Islet precursor cell (in vitro differentiated cells): ENCODE measurements around the gene PLA2G4B.
A peak's percentile ranks its signal among the peaks of the same experiment; 100 is the strongest.
"Not testable (repeated sequence)": the region's sequence is repeated elsewhere in the genome, so short reads cannot be mapped to it uniquely, and the experiment has no call there.

Source experiments
- DNase-seq: peaks from one replicate; pipeline ENCODE4 v3.0.0-alpha.2; 2018

The PLA2G4B gene

DNA sequence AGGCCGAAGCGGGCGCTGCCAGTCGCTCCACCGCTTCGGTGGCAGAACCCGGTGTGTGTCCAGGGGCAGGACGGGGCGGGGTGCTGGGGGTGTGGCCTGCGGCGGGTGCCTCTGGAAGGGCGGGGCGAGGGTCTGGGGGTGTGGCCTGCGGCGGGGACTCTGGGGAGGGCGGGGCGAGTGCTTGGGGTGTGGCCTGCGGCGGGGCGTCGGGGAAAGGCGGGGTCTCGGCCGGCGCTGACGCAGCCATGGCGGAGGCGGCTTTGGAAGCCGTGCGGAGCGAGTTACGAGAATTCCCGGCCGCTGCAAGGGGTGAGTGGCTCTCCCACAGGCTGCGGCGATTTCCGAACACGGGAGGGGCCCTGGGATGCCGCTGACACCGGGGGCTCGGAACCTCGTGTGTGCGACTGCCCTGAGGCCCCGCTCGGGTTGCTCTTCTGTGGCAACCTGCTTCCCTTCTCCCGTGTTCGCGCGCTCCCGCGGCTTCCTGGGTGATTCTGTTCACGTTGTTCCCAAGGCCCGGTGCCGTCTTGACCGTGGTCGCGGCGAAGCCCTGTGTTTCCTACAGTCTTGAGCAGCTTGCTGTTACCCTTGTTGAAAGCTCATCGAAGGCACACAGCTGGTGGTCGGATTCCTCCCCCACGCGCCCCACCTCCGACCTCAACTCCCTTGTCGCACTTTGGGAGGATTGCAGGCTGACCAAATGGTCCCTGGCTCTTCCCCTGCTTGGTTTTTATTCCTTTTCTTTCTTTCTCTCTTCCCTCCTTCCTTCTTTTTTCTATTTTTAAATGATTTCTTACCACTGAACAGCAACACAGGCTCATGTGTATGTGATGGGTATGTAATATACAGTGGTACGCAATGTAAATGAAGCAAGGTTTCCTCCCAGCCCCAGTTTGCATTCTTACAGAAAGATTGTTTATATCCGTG is 10.5 kb upstream of the PLA2G4B start, which contains the start of gene JMJD7:
TSS of gene JMJD7 (plus strand) at position 213 of the 927 bp plus-strand sequence. CDS start at position 246, 33 bp downstream.
- DNase-seq, result peak; percentile 96

DNA sequence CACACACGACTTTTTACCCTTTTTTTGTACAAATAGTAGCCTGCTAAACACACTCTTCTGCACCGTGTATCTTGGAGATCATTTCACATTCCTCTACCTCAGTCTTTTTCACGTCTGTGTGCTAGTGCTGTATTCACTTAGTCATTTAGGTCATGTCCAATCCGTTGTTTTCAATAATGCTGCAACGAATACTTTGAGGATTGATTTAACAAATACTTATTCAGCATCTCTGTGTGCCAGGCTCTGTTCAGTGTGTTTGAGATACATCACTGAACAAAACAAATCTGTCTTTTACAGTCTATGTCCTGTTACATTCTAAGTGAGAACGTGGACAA is 9.9 kb upstream of the PLA2G4B start:
- no peak for DNase-seq

GRCh38 chr15:41829959-41830646 is 8.5 kb upstream of the PLA2G4B start:
- DNase-seq, result no peak

DNA sequence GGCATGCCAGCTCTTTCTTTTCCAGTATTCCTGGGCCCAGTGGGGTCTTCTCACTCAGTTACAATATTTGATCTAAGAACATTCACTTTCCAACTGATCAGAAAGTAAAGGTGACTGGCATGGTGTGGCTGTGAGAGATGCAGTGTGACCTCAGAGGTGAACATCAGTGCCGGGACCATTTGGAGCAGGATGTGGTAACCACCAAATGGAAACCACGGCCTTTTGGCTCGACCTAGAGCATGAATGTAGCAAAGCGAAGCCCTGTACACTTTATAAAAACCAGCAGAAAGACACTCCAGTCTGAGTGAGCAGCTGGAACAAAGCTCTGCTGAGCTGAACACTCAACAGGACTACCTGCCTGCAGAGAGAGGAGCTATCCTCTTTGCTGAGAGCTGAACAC is 7.4 kb upstream of the PLA2G4B start:
- not testable (repeated sequence) for DNase-seq

DNA sequence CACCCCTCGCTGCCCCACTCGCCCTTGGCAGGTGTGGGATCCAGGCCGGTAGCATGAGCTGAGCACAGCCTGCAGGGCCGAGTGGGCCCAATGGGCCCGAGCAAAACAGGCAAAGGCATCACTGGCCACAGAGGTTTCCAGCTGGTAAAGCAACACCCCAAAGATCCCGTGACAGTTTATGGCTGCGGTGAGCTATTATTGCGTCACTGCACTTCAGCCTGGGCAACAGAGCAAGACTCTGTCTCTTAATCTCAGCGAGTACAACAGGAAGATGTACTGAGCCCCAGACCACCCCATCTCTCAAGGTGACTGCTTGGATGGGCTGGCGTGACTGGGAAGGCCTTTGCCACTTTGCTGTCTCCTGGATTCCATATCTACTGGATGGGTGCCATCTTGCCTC is 6.4 kb upstream of the PLA2G4B start:
- DNase-seq, result no peak

DNA sequence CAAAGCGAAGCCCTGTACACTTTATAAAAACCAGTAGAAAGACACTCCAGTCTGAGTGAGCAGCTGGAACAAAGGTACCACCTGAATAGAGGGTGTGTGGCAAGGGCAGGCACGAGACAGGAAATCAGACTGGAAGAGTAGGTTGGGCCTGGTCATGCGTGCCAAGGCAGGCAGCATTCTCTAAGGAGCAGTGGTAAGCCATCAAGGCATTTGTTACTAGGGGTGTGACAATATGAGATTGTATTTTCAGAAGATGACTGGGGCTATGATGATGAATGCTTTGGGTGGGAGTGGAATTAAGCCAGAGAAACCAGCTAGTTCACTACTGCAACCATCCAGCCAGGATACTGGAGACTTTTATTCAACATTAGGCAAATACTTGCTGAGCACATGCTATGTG is 5.8 kb upstream of the PLA2G4B start:
- no peak for DNase-seq

GRCh38 chr15:41834096-41834495 is 4.6 kb upstream of the PLA2G4B start:
- DNase-seq, result no peak

DNA sequence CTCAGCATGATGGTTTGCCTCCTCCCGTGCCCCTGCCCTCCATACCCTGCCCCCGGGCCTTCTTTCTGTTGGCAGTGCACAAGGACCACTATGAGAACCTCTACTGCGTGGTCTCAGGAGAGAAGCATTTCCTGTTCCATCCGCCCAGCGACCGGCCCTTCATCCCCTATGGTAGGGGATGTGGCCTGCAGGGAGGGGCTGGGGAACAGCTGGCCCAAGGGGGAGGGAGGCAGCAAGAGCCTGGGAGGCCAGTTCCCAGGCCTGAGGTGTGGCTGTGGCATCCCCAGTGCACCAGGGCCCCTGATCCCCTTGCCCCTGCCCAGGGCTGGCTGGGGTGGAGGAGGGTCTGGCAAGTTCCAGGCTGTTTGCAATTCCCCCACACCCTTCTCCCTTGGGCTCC is 2.6 kb upstream of the PLA2G4B start:
- DNase-seq, result no peak

DNA sequence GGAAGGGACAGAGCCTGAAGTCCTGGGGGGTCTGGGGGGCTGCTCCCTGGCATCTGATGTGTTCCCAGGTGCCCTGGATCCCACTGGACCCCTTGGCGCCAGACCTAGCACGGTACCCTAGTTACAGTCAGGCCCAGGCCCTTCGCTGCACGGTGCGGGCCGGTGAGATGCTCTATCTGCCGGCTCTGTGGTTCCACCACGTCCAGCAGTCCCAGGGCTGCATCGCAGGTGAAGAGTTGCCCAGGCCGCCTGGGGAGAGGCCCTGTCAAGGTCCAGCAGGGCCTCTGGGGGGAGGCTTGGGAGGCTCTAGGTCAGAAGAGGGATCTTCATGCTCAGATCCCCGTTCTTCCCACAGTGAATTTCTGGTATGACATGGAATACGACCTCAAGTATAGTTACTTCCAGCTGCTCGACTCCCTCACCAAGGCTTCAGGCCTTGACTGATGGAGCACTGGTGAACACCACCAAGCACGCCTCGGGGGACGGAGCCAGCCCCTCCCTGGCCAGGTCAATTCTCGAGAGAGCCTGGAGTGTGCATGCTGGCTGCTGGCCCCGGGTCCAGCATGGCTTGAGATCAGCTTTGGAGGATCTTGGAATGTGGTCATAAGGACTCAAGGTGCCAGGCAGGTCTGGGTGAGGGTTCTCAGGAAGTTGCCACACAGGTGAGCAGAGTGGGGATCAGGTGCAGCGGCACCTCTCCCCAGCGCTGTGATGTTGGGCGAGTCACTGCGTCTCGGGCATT is 1.8 kb upstream of the PLA2G4B start:
- no peak for DNase-seq

GRCh38 chr15:41839781-41840491 is 1.3 kb downstream of the PLA2G4B start:
- no peak for DNase-seq

GRCh38 chr15:41840673-41841072 is 2.0 kb downstream of the PLA2G4B start:
- DNase-seq, result no peak

DNA sequence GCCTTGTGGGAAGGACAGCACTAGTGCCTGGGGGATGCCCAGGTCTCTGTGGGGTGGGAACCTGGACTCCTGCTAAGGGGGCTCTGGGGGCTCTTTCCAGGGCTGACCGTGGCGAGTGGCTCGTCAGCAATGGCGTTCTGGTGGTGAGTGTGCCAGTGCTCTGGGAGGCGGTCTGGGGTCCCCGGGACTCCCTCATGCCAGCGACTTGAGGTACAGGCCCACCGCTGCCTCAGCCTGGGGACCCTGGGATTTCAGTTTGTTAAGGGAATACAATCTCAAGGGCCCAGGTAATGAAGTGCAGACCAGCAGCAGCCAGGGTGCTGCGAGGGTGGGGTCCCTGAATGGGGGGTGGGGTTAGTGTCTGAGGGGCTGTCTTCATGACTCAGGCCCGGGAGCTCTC is 2.5 kb downstream of the PLA2G4B start:
- DNase-seq, result no peak

DNA sequence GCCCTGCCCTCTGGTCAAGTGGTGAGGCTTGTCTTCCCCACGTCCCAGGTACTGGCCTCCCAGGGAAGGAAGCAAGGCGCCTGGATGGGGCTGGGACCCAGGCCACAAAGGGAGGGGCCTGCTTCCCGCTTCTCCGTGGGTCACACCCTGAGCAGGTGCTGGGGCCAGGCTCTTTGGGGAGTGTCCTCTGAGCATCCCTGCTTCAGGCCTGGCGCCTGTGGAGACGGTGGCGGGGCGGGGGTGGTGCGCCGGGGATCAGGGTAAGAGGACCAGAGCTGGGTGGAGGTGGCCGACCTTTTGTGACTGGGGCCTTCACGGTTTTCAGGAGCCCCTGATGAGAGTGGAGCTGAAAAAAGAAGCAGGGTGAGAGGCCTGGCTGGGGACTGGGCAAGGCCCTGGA is 3.6 kb downstream of the PLA2G4B start:
- DNase-seq, result no peak

DNA sequence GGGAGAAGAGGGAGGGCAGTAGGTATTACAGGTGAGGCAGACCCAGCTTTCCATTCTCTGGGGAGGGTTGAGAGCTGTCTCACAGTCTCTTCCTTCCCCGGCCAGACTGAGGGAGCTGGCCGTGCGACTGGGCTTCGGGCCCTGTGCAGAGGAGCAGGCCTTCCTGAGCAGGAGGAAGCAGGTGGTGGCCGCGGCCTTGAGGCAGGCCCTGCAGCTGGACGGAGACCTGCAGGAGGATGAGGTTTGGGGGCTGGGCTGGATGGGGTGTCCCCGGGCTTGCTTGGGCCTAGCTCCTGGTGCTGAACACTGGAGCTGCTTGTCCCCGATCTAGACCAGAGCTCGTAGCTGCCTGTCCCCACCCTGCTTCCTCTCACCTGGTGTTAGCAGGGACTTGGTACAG is 4.9 kb downstream of the PLA2G4B start:
- DNase-seq, result no peak

DNA sequence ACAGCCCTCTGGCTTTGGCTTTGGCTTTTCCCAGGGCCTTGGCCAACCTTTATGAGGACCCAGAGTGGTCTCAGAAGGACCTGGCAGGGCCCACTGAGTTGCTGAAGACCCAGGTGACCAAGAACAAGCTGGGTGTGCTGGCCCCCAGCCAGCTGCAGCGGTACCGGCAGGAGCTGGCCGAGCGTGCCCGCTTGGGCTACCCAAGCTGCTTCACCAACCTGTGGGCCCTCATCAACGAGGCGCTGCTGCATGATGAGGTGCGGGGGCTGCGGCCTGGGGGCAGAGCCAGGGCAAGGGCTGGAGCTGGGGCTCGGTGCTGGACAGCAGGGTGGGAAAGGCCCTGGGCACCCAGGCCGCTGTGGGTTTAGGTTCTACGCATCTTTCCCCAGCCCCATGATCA is 6.2 kb downstream of the PLA2G4B start:
- DNase-seq, result no peak

- no peak for DNase-seq
Measured at GRCh38 chr15:41847206-41847605, 8.6 kb downstream of the PLA2G4B start.

DNA sequence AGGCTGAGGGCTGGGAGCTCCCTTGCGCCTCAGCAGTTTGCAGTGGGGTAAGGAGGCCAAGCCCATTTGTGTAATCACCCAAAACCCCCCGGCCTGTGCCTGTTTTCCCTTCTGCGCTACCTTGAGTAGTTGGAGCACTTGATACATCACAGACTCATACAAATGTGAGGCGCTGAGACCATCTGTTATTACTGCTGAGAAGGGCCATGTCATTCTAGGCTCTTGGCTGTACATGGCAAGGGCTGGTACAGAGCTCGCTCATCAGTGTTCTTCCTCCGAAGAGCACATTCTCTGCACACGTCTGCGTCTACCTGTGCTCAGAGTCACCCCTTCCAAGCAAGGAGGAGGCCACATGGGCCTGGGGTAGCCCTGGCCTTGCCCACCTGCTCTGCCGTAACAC is 9.3 kb downstream of the PLA2G4B start:
- no peak for DNase-seq

DNA sequence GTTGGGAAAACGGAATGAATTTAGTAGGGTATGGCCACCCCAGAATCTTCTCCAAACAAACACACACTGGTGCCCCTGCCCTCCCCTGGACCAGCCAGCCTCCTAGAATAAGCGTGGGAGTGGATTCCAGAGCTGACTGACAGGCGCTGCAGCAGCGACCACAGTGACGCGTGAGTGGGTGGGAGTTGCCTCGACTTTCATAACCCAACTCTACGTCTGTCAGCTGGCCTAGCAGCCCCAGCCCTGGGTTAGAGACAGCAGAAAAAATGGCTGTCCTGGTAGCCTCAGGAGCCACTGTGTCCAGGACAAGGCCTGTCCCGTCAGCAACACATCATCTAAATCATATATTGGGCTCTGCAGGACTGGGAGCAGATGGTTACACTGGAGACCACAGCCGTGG is 10.0 kb downstream of the PLA2G4B start:
- DNase-seq, result no peak

GRCh38 chr15:41849204-41849603 is 10.6 kb downstream of the PLA2G4B start:
- no peak for DNase-seq

- DNase-seq, result no peak
Measured at GRCh38 chr15:41849861-41850260, 11.2 kb downstream of the PLA2G4B start.

DNA sequence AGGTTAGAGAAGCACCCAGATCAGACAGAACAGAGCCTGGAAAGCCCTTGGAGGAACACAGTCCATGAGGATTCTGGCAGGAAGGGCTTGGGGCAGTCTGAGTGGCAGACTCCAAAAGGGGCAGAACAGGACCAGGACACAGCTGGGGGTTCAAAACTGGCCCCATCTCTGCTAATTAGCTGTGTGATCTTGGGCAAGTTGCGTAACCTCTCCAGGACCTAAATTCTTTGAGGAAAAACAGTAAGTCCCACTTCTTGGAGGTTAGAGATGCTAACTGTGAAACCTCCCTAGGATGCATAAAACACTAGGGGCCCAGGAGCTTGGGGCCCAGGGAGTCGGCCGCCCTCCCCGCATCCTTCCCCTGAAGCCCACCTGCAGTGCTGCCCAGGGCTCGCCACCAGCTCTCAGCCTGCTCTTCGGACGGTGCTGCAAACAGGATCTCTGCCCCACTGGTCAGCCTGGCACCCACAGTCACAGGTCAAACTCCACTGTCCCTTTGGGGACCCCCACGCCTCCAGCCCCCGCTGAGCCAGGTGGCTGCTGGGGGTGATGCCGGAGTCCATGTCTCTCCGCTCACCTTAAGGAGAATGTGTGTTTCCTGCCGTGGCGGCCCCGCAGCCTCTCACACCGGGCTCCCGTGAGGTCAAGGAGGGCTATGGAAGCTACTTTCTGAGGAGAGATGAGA is 12.0 kb downstream of the PLA2G4B start:
- DNase-seq, result no peak

DNA sequence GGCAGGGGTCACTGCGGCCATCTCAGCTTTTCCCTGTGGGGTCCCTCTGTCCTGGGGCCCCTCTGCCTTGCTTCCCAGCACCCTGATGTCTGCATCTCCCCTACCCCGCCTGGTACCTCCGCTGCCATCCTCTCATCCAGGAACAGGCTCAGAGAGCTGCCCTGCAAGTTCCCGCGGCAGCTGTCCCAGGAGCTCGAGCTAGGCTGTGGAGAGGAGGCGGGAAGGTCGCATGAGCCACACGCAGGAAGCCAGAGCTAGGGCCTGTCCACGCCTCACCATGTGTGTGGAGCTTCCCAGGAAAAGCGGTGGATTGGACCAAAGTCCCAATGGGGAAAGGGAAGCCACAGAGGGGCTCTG is 12.5 kb downstream of the PLA2G4B start:
- DNase-seq, result no peak
